GM19438 (cell line): ENCODE results near the gene SCAANT1.

Source experiments
- ATAC-seq: cut with Tn5 transposase; IDR thresholded peaks from one replicate; pipeline ENCODE4 v1.9.1; 2021; ENCODE audit warnings: low read depth; ENCODE audit not compliant: unreplicated experiment

The SCAANT1 gene

DNA sequence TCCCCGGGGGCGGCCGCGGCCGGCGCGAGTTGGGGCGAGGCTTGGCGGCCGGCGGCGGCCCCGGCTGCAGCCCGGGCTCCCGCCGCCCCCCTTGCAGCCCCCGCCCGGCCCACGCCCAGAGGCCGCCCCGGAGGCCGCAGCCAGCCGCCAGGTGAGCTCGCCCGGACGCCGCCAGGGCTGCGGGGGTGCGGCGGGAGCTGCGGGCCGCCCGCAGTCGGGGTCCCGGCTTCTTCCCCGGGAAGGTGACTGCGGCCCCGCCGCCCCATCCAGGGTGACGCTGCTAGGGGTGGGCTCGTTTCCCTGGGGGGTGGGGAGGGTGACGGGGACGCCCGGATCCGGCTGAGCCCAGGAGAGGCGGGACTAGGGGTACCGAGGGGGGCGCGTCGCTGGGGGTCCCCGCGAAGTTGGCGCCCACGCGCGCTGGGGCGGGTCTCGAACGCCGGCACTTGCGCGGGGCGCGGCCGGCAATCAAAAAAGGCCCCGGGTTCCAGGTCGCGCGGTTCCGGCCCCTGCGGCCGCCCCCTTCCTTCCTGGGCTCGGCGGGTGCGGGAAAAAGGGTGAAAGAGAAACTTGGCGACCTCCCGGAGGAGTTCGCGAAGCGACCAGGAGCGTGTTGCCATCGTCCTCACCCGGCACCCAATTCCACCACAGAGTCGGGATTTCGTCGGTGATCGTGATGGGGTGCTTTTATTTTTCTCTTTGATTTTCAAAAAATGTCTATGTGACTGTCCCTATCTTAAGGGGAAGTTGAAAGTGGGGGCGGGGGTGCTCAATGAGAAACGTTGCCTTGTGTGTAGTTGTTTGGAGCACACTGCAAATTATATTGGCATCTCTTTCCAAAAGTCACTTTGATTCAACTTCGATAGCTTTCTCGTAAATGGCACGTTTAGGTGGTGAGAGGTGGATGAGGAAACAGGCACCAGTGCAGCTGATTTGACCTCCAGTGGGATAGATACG lies 47.9 kb downstream of the SCAANT1 start:
- ATAC-seq = peak; percentile 45

- ATAC-seq = peak; percentile 53
These were observed 48.8 kb downstream of the SCAANT1 start, which contains the start of the genes ATXN7 and THOC7 for GRCh38 chr3:63863150-63864007. TSS of gene ATXN7 (plus strand) at chr3:63863867. CDS start at chr3:63912599, 48,732 bp downstream. TSS of gene THOC7 (minus strand) at chr3:63863805. CDS start at chr3:63863790, 15 bp downstream.

GRCh38 chr3:63862804-63863149 lies 49.4 kb downstream of the SCAANT1 start:
- ATAC-seq = no peak
